Bronchial epithelial cell (primary cell): ENCODE data around the gene ARRB1. TPM values are rescaled to one million over a fixed set of nuclear protein-coding genes. Genes with fewer than 3 reads are reported as not detected.

ENCODE experiments used
- DNase-seq: peaks from one replicate; pipeline ENCODE4 v3.0.0-alpha.2; 2010; ENCODE audit warnings: low read depth
- FAIRE-seq: peaks from 2 replicates; lab custom pipeline; 2011; peaks lifted over from hg19 to GRCh38; lab: Jason Lieb, UNC
- H3K27me3 ChIP-seq: 2 replicates; pipeline ENCODE4 v1.5.1; 2011; ENCODE audit warnings: low read length; ENCODE audit not compliant: control insufficient read depth, insufficient read depth
- H3K36me3 ChIP-seq: 2 replicates; pipeline ENCODE4 v1.5.1; 2011; ENCODE audit warnings: low read length; ENCODE audit not compliant: control insufficient read depth, insufficient read depth
- H3K4me3 ChIP-seq: 2 replicates; pipeline ENCODE4 v1.5.1; 2011; ENCODE audit warnings: mild to moderate bottlenecking, low read depth, low read length, control low read depth
- total RNA-seq: library from RNA; depleted of rRNA; stranded (reverse); fragments of >200 nt; gene quantifications from 2 replicates; pipeline ENCODE4 v1.2.1, GENCODE V29; 2014
- TF ChIP-seq, protein P1 (sequence below): IDR thresholded peaks from 2 replicates; pipeline ENCODE4 v1.5.1; 2011; ENCODE audit warnings: mild to moderate bottlenecking, moderate library complexity, low read length, control low read depth, inconsistent platforms; ENCODE audit not compliant: insufficient read depth, severe bottlenecking

Gene ARRB1
- total RNA-seq, 1 donor from 2014 or later = 0.26 TPM

DNA sequence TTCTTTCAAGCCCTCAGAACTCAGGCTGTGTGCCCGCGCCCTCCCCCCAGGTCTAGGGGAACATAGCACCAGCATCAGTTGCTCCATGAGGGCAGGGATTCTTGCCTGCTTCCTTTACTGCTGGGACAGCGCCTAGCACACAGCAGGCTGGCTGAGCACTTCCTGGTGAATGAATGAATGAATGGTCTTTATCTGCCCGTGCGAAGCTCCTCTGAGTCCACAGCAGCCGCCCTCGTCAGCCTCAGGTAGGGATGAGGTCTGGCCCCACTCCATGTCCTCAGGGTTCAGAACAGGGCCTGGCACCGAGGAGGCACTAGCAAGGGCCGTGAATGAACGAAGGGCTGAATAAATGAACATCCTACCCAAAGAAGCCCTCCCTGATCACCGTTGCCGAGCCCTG, 27.3 kb downstream of the ARRB1 start:
- Histone ChIP-seq H3K36me3 (no peaks in the 10 kb centered on the region), H3K4me3 (no peak overlapping the region), H3K27me3 (no peaks in the 10 kb centered on the region)
- TF ChIP-seq, protein P1, sequence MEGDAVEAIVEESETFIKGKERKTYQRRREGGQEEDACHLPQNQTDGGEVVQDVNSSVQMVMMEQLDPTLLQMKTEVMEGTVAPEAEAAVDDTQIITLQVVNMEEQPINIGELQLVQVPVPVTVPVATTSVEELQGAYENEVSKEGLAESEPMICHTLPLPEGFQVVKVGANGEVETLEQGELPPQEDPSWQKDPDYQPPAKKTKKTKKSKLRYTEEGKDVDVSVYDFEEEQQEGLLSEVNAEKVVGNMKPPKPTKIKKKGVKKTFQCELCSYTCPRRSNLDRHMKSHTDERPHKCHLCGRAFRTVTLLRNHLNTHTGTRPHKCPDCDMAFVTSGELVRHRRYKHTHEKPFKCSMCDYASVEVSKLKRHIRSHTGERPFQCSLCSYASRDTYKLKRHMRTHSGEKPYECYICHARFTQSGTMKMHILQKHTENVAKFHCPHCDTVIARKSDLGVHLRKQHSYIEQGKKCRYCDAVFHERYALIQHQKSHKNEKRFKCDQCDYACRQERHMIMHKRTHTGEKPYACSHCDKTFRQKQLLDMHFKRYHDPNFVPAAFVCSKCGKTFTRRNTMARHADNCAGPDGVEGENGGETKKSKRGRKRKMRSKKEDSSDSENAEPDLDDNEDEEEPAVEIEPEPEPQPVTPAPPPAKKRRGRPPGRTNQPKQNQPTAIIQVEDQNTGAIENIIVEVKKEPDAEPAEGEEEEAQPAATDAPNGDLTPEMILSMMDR = no peak
- FAIRE-seq (no peak), DNase-seq (no peak)

DNA sequence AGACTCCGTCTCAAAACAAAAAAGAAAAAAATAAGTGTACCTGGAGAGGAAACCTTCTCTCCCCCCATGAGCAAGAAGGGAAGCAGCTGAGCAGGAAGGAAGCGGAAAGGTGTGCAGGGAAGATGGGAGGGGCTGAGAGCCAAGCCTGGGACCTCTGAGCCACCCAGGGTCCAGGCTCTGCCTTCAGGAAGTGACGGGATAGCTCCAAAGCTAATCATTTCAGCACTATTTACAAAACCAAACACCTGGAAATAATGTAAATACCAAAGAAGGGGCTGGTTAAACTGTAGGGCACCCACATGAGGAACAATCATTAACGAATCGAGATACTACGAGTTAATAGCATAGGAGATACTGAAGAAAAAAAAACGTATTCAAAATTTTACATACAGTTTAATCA, 27.9 kb downstream of the ARRB1 start:
- peak; percentile 27 for DNase-seq
- Histone ChIP-seq H3K36me3 (no peaks in the 10 kb centered on the region), H3K27me3 (no peaks in the 10 kb centered on the region), H3K4me3 (no peak overlapping the region)
- FAIRE-seq = no peak
- TF ChIP-seq, protein P1 = no peak

DNA sequence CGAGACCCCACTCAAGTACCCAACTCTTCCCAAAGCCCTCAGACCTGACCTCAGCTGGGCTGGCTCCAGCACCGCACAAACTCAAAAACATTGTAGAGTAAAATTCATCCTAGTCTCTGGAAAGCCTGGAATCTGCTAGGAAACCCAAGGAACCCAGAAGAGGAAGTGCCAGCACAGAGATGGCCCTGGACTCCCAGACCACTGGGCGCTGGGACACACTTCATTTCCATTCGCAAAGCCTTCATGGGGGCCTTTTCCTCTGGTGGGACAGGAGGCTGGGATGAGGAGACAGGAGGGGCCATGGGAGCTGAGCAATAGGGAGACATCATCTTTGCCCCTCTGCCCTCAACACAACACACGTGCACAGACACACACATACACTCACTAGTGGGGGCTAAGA, 30.8 kb downstream of the ARRB1 start:
- DNase-seq (no peak), FAIRE-seq (no peak)
- TF ChIP-seq, protein P1 = no peak

DNA sequence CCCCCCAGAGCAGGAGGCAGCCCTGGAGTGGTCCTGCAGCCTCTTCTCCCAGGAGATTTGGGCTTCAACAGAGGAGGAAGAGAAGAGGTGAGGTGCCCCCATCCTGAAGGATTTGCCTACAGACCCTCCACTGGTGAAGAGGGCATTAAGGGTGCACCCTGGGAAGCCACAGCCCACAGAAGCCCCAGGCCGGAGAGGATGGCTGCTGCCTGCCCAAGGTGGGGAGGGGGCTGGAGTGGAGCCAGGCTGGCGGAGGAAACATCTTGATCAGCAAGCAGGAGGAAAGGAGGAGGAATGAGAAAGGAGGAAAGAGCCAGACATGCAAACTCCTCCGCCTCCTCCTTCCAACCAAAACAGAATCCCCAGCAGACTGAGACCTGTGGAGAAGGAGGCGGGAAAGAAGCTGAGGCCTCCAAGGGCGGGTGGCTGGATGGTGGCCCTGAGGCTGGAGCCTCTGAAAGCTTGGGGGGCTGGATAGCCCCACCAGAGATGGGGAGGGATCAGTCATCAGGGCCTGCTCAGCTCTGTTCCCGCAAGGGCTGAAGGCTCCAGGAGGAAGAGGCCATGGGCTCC, 31.3 kb downstream of the ARRB1 start:
- FAIRE-seq = no peak
- no peak for DNase-seq
- Histone ChIP-seq H3K4me3 (no peak overlapping the region), H3K36me3 (no peaks in the 10 kb centered on the region), H3K27me3 (no peaks in the 10 kb centered on the region)
- TF ChIP-seq, protein P1 = no peak

More for the DNA sequence above, 30.8 kb downstream of the ARRB1 start:
- Histone ChIP-seq H3K4me3 (no peak overlapping the region), H3K36me3 (no peaks in the 10 kb centered on the region), H3K27me3 (no peaks in the 10 kb centered on the region)

DNA sequence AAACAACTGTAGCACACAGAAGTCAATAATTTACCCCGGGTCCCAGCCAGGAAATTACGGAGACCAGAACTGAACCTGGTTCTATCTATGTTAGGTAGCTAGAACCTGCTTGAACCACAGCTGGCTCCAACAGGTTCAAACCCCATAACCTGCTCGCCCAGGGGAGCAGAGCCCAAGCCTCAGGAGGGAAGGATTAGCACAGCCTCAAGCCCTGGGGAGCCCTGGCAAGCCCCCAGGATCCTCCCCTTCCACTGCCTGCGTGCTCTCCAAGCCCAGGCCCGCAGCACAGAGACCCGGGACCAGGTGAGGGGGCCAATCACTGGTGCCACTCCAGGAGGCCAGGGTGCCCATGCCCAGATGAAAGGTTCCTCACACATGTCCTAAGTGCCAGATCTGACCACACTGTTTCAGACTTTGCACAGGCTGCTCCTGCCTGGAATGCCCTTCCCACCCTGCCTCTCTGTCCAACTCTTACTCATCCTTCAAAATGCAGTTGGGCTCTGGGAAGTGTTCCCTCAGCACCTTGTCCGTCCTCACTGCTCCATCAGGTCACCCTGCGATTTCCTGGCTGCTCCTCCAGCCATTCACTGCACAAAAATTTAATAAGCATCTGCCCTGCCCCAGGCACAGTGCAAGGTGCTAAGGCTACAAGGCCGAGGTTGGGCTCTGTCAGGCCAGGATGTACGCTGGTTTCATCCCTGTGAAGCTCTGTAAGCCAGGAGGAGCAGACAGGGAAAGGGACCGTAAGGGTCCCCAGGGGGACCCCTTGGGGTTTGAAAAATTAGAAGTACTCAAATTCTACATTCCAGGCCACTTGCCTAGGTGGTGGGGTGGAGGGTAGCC, 32.2 kb downstream of the ARRB1 start:
- FAIRE-seq (no peak), DNase-seq (no peak)
- H3K4me3 ChIP-seq = no peak overlapping the region
- TF ChIP-seq, protein P1 = no peak
- no peaks in the 10 kb centered on the region for H3K27me3 ChIP-seq
- H3K36me3 ChIP-seq = no peaks in the 10 kb centered on the region
